Type B pancreatic cell (in vitro differentiated cells): ENCODE results near the gene TEK. TPM values are rescaled to one million over a fixed set of nuclear protein-coding genes. Genes with fewer than 3 reads are reported as not detected.

Source experiments
- DNase-seq: peaks from one replicate; pipeline ENCODE4 v3.0.0; 2021; ENCODE audit warnings: mixed read lengths; ENCODE audit not compliant: unreplicated experiment; ENCODE audit errors: extremely low spot score
- H3K27ac Mint-ChIP-seq: 2 replicates; pipeline ENCODE4 v1.8.0; 2021; ENCODE audit warnings: mild to moderate bottlenecking, mixed read lengths
- H3K27me3 Mint-ChIP-seq: 2 replicates; pipeline ENCODE4 v1.8.0; 2021; ENCODE audit warnings: mixed read lengths
- H3K36me3 Mint-ChIP-seq: 2 replicates; pipeline ENCODE4 v1.8.0; 2021; ENCODE audit warnings: mixed read lengths
- H3K4me1 Mint-ChIP-seq: one replicate; pipeline ENCODE4 v1.8.0; 2021; ENCODE audit warnings: mixed read lengths; ENCODE audit not compliant: unreplicated experiment
- H3K4me3 Mint-ChIP-seq: 2 replicates; pipeline ENCODE4 v1.8.0; 2021; ENCODE audit warnings: mild to moderate bottlenecking, mixed read lengths
- H3K9me3 Mint-ChIP-seq: 2 replicates; pipeline ENCODE4 v1.8.0; 2021; ENCODE audit warnings: mixed read lengths
- total RNA-seq: library from RNA; stranded (reverse); gene quantifications from 2 replicates; pipeline ENCODE4 v1.2.1, GENCODE V29; 2021; ENCODE audit warnings: low replicate concordance
- TF ChIP-seq, protein P1 (sequence below): fragments of 200-600 bp; sonication (generic); conservative IDR thresholded peaks from 2 replicates; pipeline ENCODE4 v1.5.0; 2021; ENCODE audit warnings: antibody characterized with exemption, mild to moderate bottlenecking

The TEK gene
- total RNA-seq, 1 donor from 2014 or later = 0.63 TPM

DNA sequence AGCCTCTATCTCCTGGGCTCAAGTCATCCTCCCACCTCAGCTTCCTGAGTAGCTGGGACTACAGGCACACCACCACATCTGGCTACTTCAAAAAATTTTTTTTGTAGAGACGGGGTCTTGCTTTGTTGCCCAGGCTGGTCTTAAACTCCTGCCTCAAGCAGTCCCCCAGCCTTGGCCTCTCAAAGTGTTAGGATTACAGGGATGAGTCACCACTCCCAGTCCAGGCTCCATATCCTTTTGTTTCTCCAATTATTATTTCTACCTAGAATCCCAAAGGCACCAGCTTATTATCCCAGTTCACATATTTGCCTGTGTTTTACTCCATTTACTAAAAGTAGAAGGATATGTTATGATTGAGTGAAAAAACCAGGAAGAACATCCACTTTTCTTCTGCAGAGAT, 84.9 kb downstream of the TEK start:
- Mint-ChIP-seq H3K27ac (no peak overlapping the region), H3K9me3 (no peaks in the 10 kb centered on the region), H3K4me3 (no peak overlapping the region), H3K4me1 (no peaks in the 10 kb centered on the region), H3K27me3 (peaks cover 3% of the 10 kb centered on the region), H3K36me3 (no peaks in the 10 kb centered on the region)
- TF ChIP-seq, protein P1, sequence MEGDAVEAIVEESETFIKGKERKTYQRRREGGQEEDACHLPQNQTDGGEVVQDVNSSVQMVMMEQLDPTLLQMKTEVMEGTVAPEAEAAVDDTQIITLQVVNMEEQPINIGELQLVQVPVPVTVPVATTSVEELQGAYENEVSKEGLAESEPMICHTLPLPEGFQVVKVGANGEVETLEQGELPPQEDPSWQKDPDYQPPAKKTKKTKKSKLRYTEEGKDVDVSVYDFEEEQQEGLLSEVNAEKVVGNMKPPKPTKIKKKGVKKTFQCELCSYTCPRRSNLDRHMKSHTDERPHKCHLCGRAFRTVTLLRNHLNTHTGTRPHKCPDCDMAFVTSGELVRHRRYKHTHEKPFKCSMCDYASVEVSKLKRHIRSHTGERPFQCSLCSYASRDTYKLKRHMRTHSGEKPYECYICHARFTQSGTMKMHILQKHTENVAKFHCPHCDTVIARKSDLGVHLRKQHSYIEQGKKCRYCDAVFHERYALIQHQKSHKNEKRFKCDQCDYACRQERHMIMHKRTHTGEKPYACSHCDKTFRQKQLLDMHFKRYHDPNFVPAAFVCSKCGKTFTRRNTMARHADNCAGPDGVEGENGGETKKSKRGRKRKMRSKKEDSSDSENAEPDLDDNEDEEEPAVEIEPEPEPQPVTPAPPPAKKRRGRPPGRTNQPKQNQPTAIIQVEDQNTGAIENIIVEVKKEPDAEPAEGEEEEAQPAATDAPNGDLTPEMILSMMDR = no peak
- DNase-seq = no peak

DNA sequence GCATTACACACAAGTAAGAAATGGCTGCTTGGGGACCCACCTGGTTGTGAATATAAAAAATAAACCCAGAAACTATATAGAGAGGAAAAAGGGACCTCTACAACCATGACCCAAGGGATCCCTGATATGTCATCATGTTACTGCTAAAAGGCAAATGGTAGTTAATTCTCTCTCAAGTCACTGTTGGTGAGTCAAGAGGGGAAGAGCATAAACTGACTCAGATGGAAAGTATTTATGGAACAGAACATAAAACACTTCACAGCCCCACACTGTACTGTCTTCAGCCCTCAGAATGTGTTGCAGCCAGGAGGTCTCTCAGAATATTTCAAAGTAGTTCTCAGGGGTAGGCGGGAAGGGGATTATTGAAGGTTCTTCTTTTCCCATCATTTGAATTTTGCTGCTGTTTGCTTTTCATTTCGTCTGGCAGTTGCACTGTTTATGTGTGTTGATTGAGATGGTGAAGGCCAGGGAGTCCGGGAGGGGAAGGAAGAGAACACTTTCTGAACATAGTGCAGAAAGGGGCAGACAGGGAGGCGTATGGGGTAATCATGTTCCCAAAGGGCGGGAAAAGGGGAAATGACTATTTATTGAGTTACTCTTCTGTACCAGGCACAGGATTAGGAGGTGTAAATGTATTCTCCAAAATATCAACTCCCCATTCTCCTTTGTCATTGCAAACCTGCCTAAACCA, 85.5 kb downstream of the TEK start:
- TF ChIP-seq, protein P1 = no peak

DNA sequence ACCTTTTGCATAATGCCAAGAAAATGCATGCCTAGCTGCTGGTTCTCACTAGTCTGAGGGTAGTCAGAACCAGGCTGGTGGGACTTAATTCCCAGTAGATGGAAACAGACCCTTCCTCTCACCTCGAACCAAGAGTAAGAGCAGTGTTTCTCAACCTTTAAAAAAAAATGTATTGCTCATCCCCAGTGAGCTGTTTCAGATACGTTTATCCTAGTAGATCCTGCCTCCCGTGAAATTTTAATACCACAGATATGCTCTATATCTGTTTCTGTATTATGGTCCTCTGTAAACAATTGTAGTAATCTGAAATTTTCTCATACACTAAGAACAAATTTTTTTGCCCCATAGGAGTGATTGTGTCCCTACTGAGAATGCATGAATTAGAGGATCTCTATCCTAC, 86.2 kb downstream of the TEK start:
- Mint-ChIP-seq H3K27ac (no peak overlapping the region), H3K27me3 (peaks cover 3% of the 10 kb centered on the region), H3K4me3 (no peak overlapping the region), H3K36me3 (no peaks in the 10 kb centered on the region), H3K9me3 (no peaks in the 10 kb centered on the region), H3K4me1 (no peaks in the 10 kb centered on the region)
- DNase-seq = no peak
- TF ChIP-seq, protein P1 = no peak

More for the DNA sequence above, 85.5 kb downstream of the TEK start:
- no peak overlapping the region for H3K27ac Mint-ChIP-seq
- no peak for DNase-seq
- H3K27me3 Mint-ChIP-seq = peaks cover 3% of the 10 kb centered on the region
- H3K36me3 Mint-ChIP-seq = no peaks in the 10 kb centered on the region
- H3K9me3 Mint-ChIP-seq = no peaks in the 10 kb centered on the region
- H3K4me3 Mint-ChIP-seq = no peak overlapping the region
- no peaks in the 10 kb centered on the region for H3K4me1 Mint-ChIP-seq

DNA sequence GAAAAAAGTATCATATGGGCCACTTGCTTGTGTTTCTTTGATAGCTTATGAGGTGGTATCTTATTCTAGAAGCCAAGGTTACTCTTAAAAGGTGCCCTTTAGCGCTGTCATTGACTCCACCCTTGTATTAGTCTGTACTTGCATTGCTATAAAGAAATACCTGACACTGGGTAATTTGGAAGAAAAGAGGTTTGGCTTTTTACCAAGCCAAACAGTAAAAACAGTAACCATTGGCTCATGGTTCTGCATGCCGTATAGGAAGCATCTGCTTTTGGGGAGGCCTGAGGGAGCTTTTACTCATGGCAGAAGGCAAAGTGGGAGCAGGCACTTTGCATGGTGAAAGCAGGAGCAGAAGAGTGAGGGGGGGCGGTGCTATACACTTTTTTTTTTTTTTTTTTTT, 87.4 kb downstream of the TEK start:
- Mint-ChIP-seq H3K4me3 (no peak overlapping the region), H3K27me3 (peaks cover 3% of the 10 kb centered on the region), H3K36me3 (no peaks in the 10 kb centered on the region), H3K4me1 (no peaks in the 10 kb centered on the region), H3K27ac (no peak overlapping the region), H3K9me3 (no peaks in the 10 kb centered on the region)
- TF ChIP-seq, protein P1 = no peak
- DNase-seq = no peak

DNA sequence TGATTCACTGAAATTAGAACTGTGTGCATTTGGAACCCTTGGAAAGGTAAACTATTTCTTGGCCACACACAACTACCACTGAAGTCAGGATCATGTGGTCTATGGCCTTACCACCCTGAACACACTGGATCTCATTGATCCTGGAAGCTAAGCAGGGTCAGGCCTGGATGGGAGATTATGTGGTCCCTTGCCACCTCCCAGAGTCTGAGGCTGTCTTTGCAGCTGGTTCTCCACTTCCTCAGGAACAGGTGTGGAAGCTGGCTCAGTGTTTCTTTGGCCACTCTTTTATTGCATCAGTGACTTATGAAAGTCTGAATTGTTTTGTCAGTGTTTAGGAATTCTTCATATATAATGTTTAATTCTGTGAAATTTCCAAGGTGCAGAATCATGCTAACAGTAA, 89.2 kb downstream of the TEK start:
- no peak overlapping the region for H3K27ac Mint-ChIP-seq
- TF ChIP-seq, protein P1 = no peak

More for the DNA sequence above, 89.2 kb downstream of the TEK start:
- H3K4me1 Mint-ChIP-seq = no peaks in the 10 kb centered on the region
- no peaks in the 10 kb centered on the region for H3K36me3 Mint-ChIP-seq
- H3K9me3 Mint-ChIP-seq = no peaks in the 10 kb centered on the region
- peaks cover 3% of the 10 kb centered on the region for H3K27me3 Mint-ChIP-seq
- DNase-seq = no peak
- H3K4me3 Mint-ChIP-seq = no peak overlapping the region
